HCT116 (cell line): ENCODE data around the gene PLPP7. TPM values are rescaled to one million over a fixed set of nuclear protein-coding genes. Genes with fewer than 3 reads are reported as not detected.
"Not testable (repeated sequence)": the region's sequence is repeated elsewhere in the genome, so short reads cannot be mapped to it uniquely, and the experiment has no call there.

Source experiments
- ATAC-seq: fragments of 200-7000 bp; cut with Tn5 transposase; 2 replicates; pipeline ENCODE4 v1.9.1; 2020; ENCODE audit warnings: mild to moderate bottlenecking, moderate library complexity
- BruUV-seq: library from RNA; stranded (reverse); fragments of 400-500 nt; replicated peaks from 2 replicates; lab custom pipeline; 2021; lab: Mats Ljungman, UMichigan
- CTCF ChIA-PET: fragments of 300-600 bp; sonication (Branson Sonifier 250); formaldehyde crosslinking; loops from one replicate; lab custom pipeline; 2021; ENCODE audit warnings: antibody characterized with exemption; lab: Charles Lee
- POLR2A ChIA-PET: fragments of 300-600, 350-600 bp; sonication (Branson Sonifier 250); formaldehyde crosslinking; loops from one replicate; lab custom pipeline; 2021; ENCODE audit warnings: antibody characterized with exemption; lab: Charles Lee
- RAD21 ChIA-PET, 2 experiments: fragments of 300-600 bp; sonication (Branson Sonifier 250); formaldehyde crosslinking; loops; one replicate each; lab custom pipeline; 2023; ENCODE audit warnings: low total read pairs in 2 of 2; ENCODE audit not compliant: uncharacterized antibody in 2 of 2, unreplicated experiment in 2 of 2, low non-redundant PET in 1 of 2; lab: Charles Lee
- DNase-seq: peaks from one replicate; pipeline ENCODE4 v3.0.0-alpha.2; 2010; ENCODE audit warnings: low read depth, low spot score
- H2AFZ ChIP-seq: fragments of 200-600 bp; shearing (Covaris generic), sonication (generic); 2 replicates; pipeline ENCODE4 v1.6.1; 2017; ENCODE audit warnings: low read depth, mixed run types, mixed read lengths, antibody characterized with exemption, low read length; ENCODE audit not compliant: poor library complexity, severe bottlenecking
- H3K27ac ChIP-seq: 2 replicates; pipeline ENCODE4 v1.5.1; 2012; ENCODE audit warnings: low read depth, low read length
- H3K27me3 ChIP-seq: fragments of 200-600 bp; sonication (generic); 2 replicates; pipeline ENCODE4 v1.6.1; 2016; ENCODE audit warnings: mixed run types, low read length, mixed read lengths; ENCODE audit not compliant: insufficient read depth
- H3K36me3 ChIP-seq, 2 experiments: fragments of 200-500 bp in 1 of 2; fragments of 200-600 bp in 1 of 2; sonication (Bioruptor generic) in 1 of 2; sonication (generic) in 1 of 2; 2 replicates each; pipeline versions ENCODE4 v1.5.1 to v1.6.1; 2014 to 2016; ENCODE audit warnings: low read length in 2 of 2, inconsistent platforms in 1 of 2, mixed read lengths in 1 of 2, mixed run types in 1 of 2; ENCODE audit not compliant: insufficient read depth in 2 of 2, control insufficient read depth in 1 of 2
- H3K4me1 ChIP-seq, 2 experiments: fragments of 200-600 bp in 1 of 2; sonication (generic) in 1 of 2; 2 replicates each; pipeline versions ENCODE4 v1.5.1 to v1.6.1; 2012 to 2017; ENCODE audit warnings: low read length in 2 of 2, inconsistent platforms in 1 of 2, mild to moderate bottlenecking in 1 of 2, mixed read lengths in 1 of 2, mixed run types in 1 of 2, moderate library complexity in 1 of 2; ENCODE audit not compliant: insufficient read depth in 2 of 2, control insufficient read depth in 1 of 2
- H3K4me2 ChIP-seq: fragments of 200-600 bp; sonication (generic); 2 replicates; pipeline ENCODE4 v1.6.1; 2017; ENCODE audit warnings: mixed run types, low read length, mixed read lengths
- H3K4me3 ChIP-seq, 2 experiments: fragments of 200-600 bp in 1 of 2; sonication (generic) in 1 of 2; replicated peaks in 1 of 2; 2 replicates each; pipeline ENCODE4 v1.5.1; 2011 to 2016; ENCODE audit warnings: low read length in 2 of 2, control low read depth in 1 of 2, low read depth in 1 of 2, mild to moderate bottlenecking in 1 of 2, mixed read lengths in 1 of 2, mixed run types in 1 of 2
- H3K79me2 ChIP-seq: fragments of 200-600 bp; sonication (generic); 2 replicates; pipeline ENCODE4 v1.6.1; 2017; ENCODE audit warnings: mild to moderate bottlenecking, mixed run types, low read length, moderate library complexity, mixed read lengths; ENCODE audit not compliant: insufficient read depth
- H3K9ac ChIP-seq: fragments of 200-600 bp; sonication (generic); 2 replicates; pipeline ENCODE4 v1.6.1; 2016; ENCODE audit warnings: low read length, mixed read lengths
- H3K9me2 ChIP-seq: fragments of 200-600 bp; sonication (generic), shearing (Covaris generic); 2 replicates; pipeline ENCODE4 v1.6.1; 2017; ENCODE audit warnings: mixed run types, mild to moderate bottlenecking, moderate library complexity; ENCODE audit not compliant: insufficient read depth
- H3K9me3 ChIP-seq, 2 experiments: fragments of 200-500 bp in 1 of 2; fragments of 200-600 bp in 1 of 2; sonication (Bioruptor generic) in 1 of 2; sonication (generic) in 1 of 2; 2 replicates each; pipeline ENCODE4 v1.6.1; 2014 to 2017; ENCODE audit warnings: low read length in 2 of 2, mixed read lengths in 2 of 2, inconsistent platforms in 1 of 2, low read depth in 1 of 2, mild to moderate bottlenecking in 1 of 2, mixed run types in 1 of 2, moderate library complexity in 1 of 2; ENCODE audit not compliant: control insufficient read depth in 1 of 2, insufficient read depth in 1 of 2
- H4K20me1 ChIP-seq: fragments of 200-600 bp; sonication (generic), shearing (Covaris generic); 2 replicates; pipeline ENCODE4 v1.6.1; 2017; ENCODE audit warnings: mixed run types, mild to moderate bottlenecking, moderate library complexity; ENCODE audit not compliant: insufficient read depth
- CBX3 ChIP-seq: IDR thresholded peaks from 2 replicates; pipeline ENCODE4 v1.6.1; 2012; ENCODE audit warnings: low read depth
- CEBPB ChIP-seq: IDR thresholded peaks from 2 replicates; pipeline ENCODE4 v1.6.1; 2012; ENCODE audit warnings: low read depth
- FOSL1 ChIP-seq: IDR thresholded peaks from 2 replicates; pipeline ENCODE4 v1.6.1; 2012; ENCODE audit warnings: low read depth
- RAD21 ChIP-seq: IDR thresholded peaks from 2 replicates; pipeline ENCODE4 v1.6.1; 2012; ENCODE audit warnings: low read depth, mild to moderate bottlenecking
- TCF7L2 ChIP-seq: IDR thresholded peaks from 2 replicates; pipeline ENCODE4 v1.7.0; 2011; ENCODE audit warnings: borderline replicate concordance, inconsistent platforms; ENCODE audit not compliant: insufficient read depth, insufficient read length; ENCODE audit errors: extremely low read depth
- intact Hi-C: fragments of 100-400 bp; cut with micrococcal nuclease; formaldehyde crosslinking; loops from 2 replicates; pipeline ENCODE4 v1.10.0; 2022
- total RNA-seq: library from RNA; stranded (reverse); gene quantifications from one replicate; pipeline ENCODE4 v1.2.1, GENCODE V29; 2021; ENCODE audit not compliant: unreplicated experiment

Gene PLPP7
- total RNA-seq, 1 experiment from 2014 or later, result 0.37 TPM

DNA sequence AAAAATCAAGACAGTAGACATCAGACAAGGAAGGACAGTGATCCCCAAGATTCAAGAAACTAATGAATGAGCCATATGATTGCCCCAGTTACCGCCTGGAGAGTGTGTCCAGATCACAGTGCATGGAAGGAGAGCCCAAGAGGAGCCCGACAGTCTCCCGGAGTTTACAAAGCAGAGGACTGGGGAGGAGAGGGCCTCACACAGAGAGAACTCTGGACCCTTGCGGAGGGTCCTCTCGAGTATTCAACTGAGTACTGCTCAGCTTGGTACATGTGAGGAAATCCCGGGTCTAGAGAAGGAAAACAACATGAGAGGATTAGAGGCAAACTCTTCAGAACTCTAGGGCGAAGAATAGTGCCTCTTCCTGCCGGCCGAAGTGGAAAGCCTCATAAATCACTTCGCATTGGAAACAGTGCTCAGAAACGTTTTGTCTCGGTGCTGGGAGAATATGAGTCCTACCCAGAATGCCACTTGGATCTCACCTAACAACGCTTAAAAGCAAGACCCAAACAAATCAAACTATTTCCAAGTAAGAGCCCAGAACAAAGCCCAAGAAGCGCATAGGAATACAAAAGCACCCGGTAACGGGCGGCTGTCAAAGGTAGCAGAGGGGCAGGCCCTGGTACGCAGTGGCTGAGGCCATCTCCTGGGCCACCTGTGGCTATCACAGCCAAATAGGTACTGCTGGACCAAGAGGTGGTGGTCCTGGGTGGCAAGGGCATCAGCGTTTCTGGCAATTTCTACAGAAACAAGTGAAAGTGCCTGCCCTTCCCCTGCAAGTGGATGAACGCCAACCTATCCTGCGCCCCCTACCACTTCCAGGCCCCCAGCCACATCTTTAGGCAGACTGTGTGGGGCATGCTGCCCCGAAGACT is 49.2 kb upstream of the PLPP7 start:
- DNase-seq, result no peak
- H3K9ac ChIP-seq, result no peak overlapping the region
- no TSS peak for BruUV-seq
- H3K27me3 ChIP-seq, result no peaks in the 10 kb centered on the region
- no peaks in the 10 kb centered on the region for H3K79me2 ChIP-seq
- H3K27ac ChIP-seq, result no peak overlapping the region
- H3K4me3 ChIP-seq, result no peak overlapping the region
- 0 out of 4 replicates have a peak, but pooled peaks cover 0 to 3% of the 10 kb centered on the region in 2 experiments for H3K4me1 ChIP-seq
- intact Hi-C loops, result no loop called here
- ATAC-seq, result no peak
- ChIA-PET RAD21 (no interaction called here), CTCF (no interaction called here), POLR2A (no interaction called here)
- H4K20me1 ChIP-seq, result no peaks in the 10 kb centered on the region
- TF ChIP-seq FOSL1, result no peak
- no peak for TF ChIP-seq TCF7L2
- no peak for TF ChIP-seq RAD21
- TF ChIP-seq CEBPB, result no peak
- TF ChIP-seq CBX3, result no peak
- no peak overlapping the region for H2AFZ ChIP-seq
- no peaks in the 10 kb centered on the region for H3K36me3 ChIP-seq
- H3K9me2 ChIP-seq, result no peaks in the 10 kb centered on the region
- H3K4me2 ChIP-seq, result no peak overlapping the region
- no peaks in the 10 kb centered on the region for H3K9me3 ChIP-seq

DNA sequence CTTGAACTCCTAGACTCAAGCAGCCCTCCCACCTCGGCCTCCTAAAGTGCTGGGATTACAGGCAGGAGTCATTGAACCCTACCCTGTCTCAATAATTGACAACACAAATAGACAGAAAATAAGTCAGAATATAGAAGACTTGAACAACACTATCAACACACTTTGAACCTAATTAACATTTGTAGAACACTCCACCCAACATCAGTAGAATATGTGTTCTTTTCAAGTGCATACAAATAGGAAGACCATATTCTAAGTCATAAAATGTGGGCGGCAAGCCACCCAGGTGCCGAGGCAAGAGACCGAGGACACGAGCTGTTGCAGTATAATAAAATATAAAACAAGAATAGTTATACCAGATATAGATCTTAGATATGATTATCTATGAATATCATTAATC is 45.2 kb upstream of the PLPP7 start:
- ATAC-seq, DNase-seq, H3K9me3 ChIP-seq, H3K27ac ChIP-seq, H3K9ac ChIP-seq, H3K4me2 ChIP-seq, H3K79me2 ChIP-seq, H3K4me1 ChIP-seq, H3K9me2 ChIP-seq, H3K4me3 ChIP-seq, H2AFZ ChIP-seq, BruUV-seq, intact Hi-C loops, H4K20me1 ChIP-seq, POLR2A ChIA-PET, H3K27me3 ChIP-seq, RAD21 ChIA-PET, CTCF ChIA-PET, H3K36me3 ChIP-seq: not testable (repeated sequence)
